RWPE1 (cell line): ENCODE measurements around the gene PLPP7.

Experiments
- CTCF ChIA-PET: fragments of 350-600 bp; sonication (Branson Sonifier 250); formaldehyde crosslinking; extraction: SDS; loops from one replicate; lab custom pipeline; 2021; lab: Yijun Ruan, JAX
- POLR2A ChIA-PET: fragments of 400-600 bp; formaldehyde crosslinking; extraction: SDS; loops from one replicate; lab custom pipeline; 2020; ENCODE audit warnings: antibody characterized with exemption; ENCODE audit not compliant: low non-redundant PET; lab: Yijun Ruan, JAX
- DNase-seq: peaks from one replicate; pipeline ENCODE4 v3.0.0; 2012; ENCODE audit warnings: low spot score
- H3K27ac ChIP-seq: fragments of 450-650 bp; 2 replicates; pipeline ENCODE4 v1.5.1; 2017
- TF ChIP-seq, protein P1 (sequence below): fragments of 450-650 bp; conservative IDR thresholded peaks from 2 replicates; pipeline ENCODE4 v1.5.1; 2017; ENCODE audit warnings: low read depth, mild to moderate bottlenecking

The PLPP7 gene

DNA sequence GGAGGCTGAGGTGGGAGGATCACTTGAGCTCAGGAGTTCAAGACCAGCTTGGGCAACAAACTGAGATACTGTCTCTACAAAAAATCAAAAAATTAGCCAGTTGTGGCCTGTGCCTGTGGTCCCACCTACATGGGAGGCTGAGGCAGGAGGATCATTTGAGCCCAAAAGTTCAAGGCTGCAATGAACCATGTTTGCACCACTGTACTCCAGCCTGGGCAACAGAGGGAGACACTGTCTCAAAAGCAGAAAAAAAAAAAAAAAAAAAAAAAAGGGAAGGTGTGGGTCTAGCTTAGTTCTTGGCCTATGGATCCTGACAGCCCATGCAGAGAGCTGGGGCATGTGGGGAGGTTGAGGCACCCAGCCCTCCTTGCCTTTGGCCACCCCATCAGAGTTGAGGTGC is 10.9 kb downstream of the PLPP7 start:
- POLR2A ChIA-PET: no interaction called here
- TF ChIP-seq, protein P1, sequence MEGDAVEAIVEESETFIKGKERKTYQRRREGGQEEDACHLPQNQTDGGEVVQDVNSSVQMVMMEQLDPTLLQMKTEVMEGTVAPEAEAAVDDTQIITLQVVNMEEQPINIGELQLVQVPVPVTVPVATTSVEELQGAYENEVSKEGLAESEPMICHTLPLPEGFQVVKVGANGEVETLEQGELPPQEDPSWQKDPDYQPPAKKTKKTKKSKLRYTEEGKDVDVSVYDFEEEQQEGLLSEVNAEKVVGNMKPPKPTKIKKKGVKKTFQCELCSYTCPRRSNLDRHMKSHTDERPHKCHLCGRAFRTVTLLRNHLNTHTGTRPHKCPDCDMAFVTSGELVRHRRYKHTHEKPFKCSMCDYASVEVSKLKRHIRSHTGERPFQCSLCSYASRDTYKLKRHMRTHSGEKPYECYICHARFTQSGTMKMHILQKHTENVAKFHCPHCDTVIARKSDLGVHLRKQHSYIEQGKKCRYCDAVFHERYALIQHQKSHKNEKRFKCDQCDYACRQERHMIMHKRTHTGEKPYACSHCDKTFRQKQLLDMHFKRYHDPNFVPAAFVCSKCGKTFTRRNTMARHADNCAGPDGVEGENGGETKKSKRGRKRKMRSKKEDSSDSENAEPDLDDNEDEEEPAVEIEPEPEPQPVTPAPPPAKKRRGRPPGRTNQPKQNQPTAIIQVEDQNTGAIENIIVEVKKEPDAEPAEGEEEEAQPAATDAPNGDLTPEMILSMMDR: no peak
- no peak for DNase-seq
- CTCF ChIA-PET: interaction anchor here (0.5 to 0.8 kb wide), 4 partner anchors 22 to 291 kb away, joined by 3 to 5 read pairs (median 4); no protein-coding TSS in a partner anchor
- no peak overlapping the region for H3K27ac ChIP-seq

DNA sequence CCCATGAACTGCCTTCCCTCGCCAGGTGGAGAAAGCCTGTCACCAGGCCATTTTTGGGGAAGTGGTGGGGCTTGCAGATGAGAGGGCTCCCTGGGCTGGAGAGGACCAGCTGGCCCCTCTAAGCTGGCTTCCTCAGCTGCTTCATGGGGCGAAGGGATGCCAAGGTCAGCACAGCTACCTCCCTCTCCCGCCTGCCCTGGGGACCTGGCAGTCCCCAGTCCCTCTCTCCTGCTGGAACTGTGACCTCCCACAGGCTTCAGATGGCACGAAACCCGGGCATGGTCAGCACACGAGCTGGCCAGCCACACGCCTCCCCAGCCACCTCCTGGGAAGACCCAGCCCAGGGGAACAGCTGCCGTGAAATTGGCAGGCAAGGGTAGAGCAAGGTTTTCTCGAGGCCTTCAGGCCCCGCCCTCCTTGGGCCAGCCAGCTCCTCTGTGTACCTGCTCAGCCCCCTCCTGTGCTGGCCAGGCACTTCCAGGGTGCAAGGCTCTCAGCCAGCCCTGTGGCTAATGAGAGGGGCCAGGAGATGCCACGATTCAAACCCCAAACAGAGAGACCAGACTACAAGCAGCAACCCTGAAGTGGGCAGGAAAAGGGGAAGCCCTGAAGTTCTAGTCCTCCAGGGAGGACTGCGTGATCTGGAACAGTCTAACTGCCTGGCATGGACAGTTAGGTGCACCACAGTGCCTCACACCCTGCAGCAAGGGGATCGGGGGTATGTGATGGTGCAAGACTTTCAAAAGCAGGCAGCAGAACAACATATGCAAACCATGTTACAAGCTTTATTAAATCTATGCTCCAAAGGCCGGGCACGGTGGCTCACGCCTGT is 12.9 kb downstream of the PLPP7 start:
- no peak for DNase-seq
- H3K27ac ChIP-seq: no peak overlapping the region
- POLR2A ChIA-PET: no interaction called here
- TF ChIP-seq, protein P1: no peak
- CTCF ChIA-PET: interaction anchor here (0.6 to 2.1 kb wide), 4 partner anchors 13 to 114 kb away, joined by 3 to 5 read pairs (median 4); no protein-coding TSS in a partner anchor

DNA sequence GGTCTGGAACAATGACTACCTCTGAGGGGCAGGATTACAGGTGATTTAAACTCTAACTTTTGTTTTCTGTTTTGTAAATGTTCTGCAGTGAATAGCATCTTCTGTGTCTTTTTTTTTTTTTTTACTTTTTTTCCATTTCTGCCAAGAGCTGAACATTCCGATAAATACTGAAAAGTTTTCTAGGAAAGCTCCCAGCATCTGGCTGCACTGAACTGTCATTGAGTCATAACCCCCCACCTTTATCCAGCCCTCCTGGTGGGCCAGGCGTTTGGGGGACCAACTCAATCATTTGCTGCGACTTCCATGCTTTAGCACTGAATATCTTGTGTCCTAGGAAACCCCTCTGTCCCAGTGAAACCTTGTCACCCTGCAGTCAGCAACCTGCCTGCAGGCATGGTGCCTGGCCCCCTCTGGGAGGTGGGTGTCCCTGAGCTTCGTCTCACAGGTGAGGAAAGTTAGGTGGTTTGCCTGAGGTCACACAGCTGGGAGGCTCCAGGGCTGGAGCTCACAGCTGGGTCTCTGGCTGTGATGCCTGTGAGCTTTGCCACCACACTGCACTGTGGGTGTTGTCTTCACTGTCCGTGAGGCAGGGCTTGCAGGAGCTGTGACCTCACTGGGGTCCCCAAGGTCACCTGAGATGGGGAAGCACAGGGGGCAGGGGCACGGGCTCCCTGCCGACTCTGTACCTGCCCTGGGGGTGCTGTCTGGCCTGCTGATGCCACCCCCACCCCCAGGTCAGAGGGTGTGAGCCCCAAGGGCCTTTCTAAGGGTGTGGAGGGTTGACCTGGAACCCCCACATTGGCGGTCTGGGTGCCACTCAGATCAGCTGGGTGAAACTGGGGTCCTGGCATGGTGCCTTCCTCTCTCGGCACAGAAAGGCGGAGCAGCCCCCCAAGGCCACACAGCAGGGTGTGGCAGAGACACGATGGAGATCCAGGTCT is 14.1 kb downstream of the PLPP7 start:
- TF ChIP-seq, protein P1: no peak
- CTCF ChIA-PET: interaction anchor here (0.6 to 2.1 kb wide), 3 partner anchors 12 to 116 kb away, joined by 3 to 5 read pairs (median 4); no protein-coding TSS in a partner anchor
- POLR2A ChIA-PET: interaction anchor here (0.6 kb wide), 1 partner anchor 52 kb away, joined by 5 read pairs; no protein-coding TSS in a partner anchor
- no peak overlapping the region for H3K27ac ChIP-seq
- no peak for DNase-seq

DNA sequence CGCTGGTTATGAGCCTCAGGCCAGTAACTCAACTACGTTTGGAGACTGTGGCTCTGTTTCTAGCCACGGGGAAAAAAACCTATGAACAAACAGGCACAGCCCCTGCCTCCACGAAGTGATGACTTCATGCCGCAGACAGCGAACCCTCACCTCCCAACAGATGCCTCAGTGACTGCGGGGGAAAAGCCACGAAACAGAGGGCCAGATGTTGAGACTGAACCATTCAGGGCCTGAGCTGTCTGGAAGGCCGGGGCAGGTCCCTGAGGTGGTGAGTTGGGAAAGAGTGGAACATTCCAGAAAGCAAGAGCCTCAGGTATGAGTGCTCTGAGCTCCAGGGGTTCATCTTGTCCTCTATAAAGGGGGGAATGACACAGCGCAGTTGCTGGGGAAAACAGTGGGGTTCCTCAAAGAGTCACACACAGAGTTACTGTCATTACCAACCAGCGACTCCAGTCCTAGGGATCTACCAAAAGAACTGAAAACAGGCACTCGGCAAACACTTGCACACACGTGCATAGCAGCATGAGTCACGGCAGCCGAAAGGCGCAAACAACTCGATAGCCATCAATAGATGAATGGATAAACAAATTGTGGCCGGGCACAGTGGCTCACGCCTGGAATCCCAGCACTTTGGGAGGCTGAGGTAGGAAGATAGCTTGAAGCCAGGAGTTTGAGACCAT is 15.3 kb downstream of the PLPP7 start:
- POLR2A ChIA-PET: no interaction called here
- no peak overlapping the region for H3K27ac ChIP-seq
- CTCF ChIA-PET: interaction anchor here (0.6 to 1.3 kb wide), 5 partner anchors 9 to 237 kb away, joined by 3 to 4 read pairs (median 3); no protein-coding TSS in a partner anchor
- no peak for DNase-seq
- TF ChIP-seq, protein P1: no peak

DNA sequence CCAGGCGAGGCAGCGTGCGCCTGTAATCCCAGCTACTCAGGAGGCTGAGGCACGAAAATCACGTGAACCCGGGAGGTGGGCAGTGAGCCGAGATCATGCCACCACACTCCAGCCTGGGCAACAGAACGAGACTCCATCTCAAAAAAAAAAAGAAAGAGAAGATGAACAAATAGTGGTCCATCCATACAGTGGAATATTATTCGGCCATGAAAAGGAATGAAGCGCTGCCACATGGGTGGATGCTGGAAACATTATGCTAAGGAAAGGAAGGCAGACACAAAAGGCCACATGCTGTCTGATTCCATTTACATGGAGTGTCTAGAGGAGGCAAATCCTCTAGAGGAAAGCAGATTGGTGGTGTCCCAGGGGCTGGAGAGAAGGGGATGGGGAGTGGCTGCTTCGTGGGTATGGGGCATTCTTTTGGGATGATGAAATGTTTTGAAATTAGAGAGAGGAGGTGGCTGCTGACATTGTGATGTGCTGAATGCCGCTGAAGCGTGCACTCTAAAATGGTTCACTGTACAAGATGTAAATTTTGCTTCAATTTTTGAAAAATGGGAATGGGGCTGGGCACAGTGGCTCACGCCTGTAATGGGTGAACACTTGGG is 17.0 kb downstream of the PLPP7 start:
- no peak overlapping the region for H3K27ac ChIP-seq
- ChIA-PET POLR2A (no interaction called here), CTCF (no interaction called here)
- DNase-seq: no peak
- TF ChIP-seq, protein P1: no peak
